Cardiac septum (tissue), 1 donor: ENCODE measurements around the gene TEAD4. TPM values are rescaled to one million over a fixed set of nuclear protein-coding genes. Genes with fewer than 3 reads are reported as not detected.
A peak's percentile ranks its signal among the peaks of the same experiment; 100 is the strongest.
"Not testable (repeated sequence)": the region's sequence is repeated elsewhere in the genome, so short reads cannot be mapped to it uniquely, and the experiment has no call there.

ENCODE experiments used
- DNase-seq: peaks from one replicate; pipeline ENCODE4 v3.0.0-alpha.2; 2020; ENCODE audit warnings: low spot score
- intact Hi-C: fragments of 100-400 bp; cut with DNase I; formaldehyde crosslinking; loops from one replicate; pipeline ENCODE4 v1.14.0; 2022
- total RNA-seq: library from RNA; stranded (reverse); fragmentation: NEBNext Ultra II Directional; extraction: Animal tissue kit (Norgen Biotek cat#: 25700); gene quantifications from one replicate; pipeline ENCODE4 v1.2.1, GENCODE V29; 2021
- donor health status: DM: no; HTN: no; CAD: no.

Gene TEAD4
- total RNA-seq, 1 donor from 2014 or later: 23.9 TPM

DNA sequence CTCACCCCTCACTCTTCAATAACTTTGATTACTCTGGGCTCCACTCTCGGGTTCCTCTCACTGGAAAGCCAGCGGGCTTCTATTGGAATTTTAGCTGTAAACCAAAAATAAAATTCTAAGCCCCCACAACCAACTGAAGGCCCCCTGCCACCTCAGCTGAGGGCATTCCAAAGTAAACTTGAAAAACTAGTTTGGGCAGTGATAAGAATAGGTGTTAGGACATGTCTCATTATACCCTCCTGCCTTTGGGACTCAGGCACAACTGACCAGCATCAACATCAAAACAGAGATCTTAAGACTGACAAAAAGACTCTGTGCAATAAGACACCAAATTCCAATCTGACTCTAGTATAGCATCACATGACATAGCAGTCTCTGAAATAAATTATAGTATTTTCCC is 106.1 kb downstream of the TEAD4 start:
- intact Hi-C loops: no loop called here
- no peak for DNase-seq

GRCh38 chr12:3065846-3066245 is 106.6 kb downstream of the TEAD4 start:
- DNase-seq, intact Hi-C loops: not testable (repeated sequence)

- no peak for DNase-seq
- intact Hi-C loops: no loop called here
Observed at GRCh38 chr12:3069714-3070113, 110.5 kb downstream of the TEAD4 start.

- no peak for DNase-seq
- intact Hi-C loops: no loop called here
Observed at GRCh38 chr12:3071107-3071506, 111.9 kb downstream of the TEAD4 start.

DNA sequence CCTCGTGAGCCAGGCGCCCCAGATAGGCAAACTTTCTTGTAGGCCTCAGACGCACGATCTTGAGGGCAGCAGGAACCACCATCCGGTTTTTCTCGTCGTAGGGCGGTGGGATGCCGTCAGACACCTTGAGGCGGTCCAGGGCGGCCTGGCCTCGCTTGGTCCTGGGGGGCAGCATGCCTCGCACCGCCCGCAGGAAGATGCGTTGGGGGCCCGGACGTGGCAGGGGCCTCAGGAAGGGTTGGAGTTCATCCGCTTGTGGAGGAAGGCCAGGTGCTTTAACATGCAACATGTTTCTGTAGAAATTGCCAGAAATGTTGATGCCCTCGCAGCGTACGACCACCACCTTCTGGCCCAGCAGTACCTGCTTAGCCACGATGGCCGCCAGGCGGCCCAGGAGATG is 112.5 kb downstream of the TEAD4 start:
- no peak for DNase-seq
- intact Hi-C loops: no loop called here

GRCh38 chr12:3073438-3074250 is 114.4 kb downstream of the TEAD4 start:
- intact Hi-C loops: loop anchor here (1.0 kb wide), 2 partner anchors 129 to 202 kb away; no protein-coding TSS in a partner anchor

GRCh38 chr12:3075315-3075714 is 116.1 kb downstream of the TEAD4 start:
- DNase-seq: no peak
- intact Hi-C loops: no loop called here

More at GRCh38 chr12:3073438-3074250, 114.4 kb downstream of the TEAD4 start:
- DNase-seq: peak; percentile 89

DNA sequence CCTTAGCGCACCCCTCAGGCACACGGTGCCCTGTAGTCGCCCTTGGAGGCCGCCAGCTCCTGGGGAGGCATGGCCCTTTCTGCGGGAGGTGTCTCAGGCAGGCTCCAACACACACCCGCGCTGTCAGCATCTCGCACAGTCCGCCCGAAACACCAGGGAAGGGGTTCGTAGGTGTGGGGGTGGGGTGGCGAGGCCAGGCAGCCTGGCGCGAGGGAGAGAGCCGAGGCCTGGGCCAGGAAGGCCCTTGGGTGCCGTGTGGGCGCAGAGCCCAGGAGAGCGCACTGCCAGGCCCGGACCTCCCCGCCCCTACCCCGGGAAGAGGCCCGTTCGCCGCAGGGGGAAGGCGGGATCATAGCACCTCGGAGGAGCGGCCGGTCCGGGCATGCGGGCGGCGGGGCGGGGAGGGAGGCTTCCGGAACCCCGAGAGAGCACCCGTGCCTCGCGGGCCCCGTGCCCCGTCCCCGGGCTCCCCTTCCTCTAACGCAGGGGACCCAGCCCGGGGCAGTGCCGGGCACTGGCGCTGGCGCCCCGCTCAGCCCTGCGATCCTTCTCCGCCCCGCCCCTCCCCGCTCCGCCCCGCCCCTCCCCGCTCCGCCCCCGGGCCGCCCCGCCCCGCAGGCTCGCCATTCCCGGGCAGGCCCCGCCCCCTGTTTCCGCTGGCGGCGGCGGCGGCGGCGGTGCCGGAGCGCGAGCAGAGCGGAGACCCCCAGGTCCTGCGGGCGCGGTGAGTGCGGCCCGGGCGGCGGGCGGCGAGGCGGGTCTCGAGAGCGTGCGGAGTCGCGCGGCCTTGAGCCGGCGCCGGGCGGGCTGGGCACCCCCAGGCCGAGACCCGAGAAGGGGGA is 117.8 kb downstream of the TEAD4 start, which contains the start of gene TSPAN9:
TSPAN9 (plus strand) TSS at position 650 of the 842 bp plus-strand sequence. CDS start 123,815 bp downstream, outside the sequence.
- DNase-seq: peak; percentile 87
- intact Hi-C loops: loop anchor here (2.0 kb wide), 1 partner anchor 54 kb away; no protein-coding TSS in a partner anchor

- DNase-seq: no peak
- intact Hi-C loops: loop anchor here (2.0 kb wide), 1 partner anchor 53 kb away; no protein-coding TSS in a partner anchor
Observed at GRCh38 chr12:3077572-3078081, 118.4 kb downstream of the TEAD4 start.

GRCh38 chr12:3078086-3078820 is 119.1 kb downstream of the TEAD4 start:
- intact Hi-C loops: no loop called here
- DNase-seq: no peak

GRCh38 chr12:3081091-3081490 is 121.9 kb downstream of the TEAD4 start:
- DNase-seq: no peak
- intact Hi-C loops: loop anchor here (5.0 kb wide), 1 partner anchor 41 kb away; no protein-coding TSS in a partner anchor

DNA sequence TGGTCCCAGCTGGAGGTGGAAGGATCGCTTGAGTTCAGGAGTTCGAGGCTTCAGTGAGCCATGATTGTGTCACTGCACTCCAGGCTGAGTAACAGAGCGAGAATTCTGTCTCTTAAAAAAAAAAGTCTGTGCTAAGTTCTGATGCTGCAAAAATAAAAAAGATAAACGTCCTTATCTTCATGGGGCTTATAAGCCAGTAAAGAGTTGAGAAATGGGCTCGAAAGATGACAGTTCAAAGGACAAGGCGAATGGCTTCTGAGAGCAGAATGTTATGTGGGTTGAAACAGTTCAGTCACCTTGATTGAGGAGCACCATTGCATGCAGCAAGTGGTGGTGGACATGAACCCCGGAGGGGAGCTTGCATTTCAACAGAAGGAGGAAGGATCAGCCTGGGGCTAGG is 122.7 kb downstream of the TEAD4 start:
- intact Hi-C loops: loop anchor here (5.0 kb wide), 1 partner anchor 40 kb away; no protein-coding TSS in a partner anchor
- no peak for DNase-seq

GRCh38 chr12:3083241-3083920 is 124.2 kb downstream of the TEAD4 start:
- no peak for DNase-seq
- intact Hi-C loops: loop anchor here (5.0 kb wide), 1 partner anchor 39 kb away; no protein-coding TSS in a partner anchor

- no peak for DNase-seq
Observed at GRCh38 chr12:3083921-3084347, 124.7 kb downstream of the TEAD4 start.

GRCh38 chr12:3084742-3085141 is 125.5 kb downstream of the TEAD4 start:
- intact Hi-C loops: loop anchor here (5.0 kb wide), 1 partner anchor 38 kb away; no protein-coding TSS in a partner anchor
- no peak for DNase-seq

More at GRCh38 chr12:3083921-3084347, 124.7 kb downstream of the TEAD4 start:
- intact Hi-C loops: loop anchor here (5.0 kb wide), 1 partner anchor 38 kb away; no protein-coding TSS in a partner anchor

- no peak for DNase-seq
- intact Hi-C loops: no loop called here
Observed at GRCh38 chr12:3085341-3086139, 126.3 kb downstream of the TEAD4 start.

GRCh38 chr12:3086211-3086610 is 127.0 kb downstream of the TEAD4 start:
- no peak for DNase-seq
- intact Hi-C loops: no loop called here
